Stimulated activated CD4-positive, alpha-beta T cell treated with anti-CD3 and anti-CD28 coated beads, Interleukin-4, amount 100 ng/mL, for 24 hours (primary cell): ENCODE data around the gene B4GALT6.

Source experiments
- DNase-seq: peaks from one replicate; pipeline ENCODE4 v3.0.0-alpha.2; 2020

B4GALT6 gene

DNA sequence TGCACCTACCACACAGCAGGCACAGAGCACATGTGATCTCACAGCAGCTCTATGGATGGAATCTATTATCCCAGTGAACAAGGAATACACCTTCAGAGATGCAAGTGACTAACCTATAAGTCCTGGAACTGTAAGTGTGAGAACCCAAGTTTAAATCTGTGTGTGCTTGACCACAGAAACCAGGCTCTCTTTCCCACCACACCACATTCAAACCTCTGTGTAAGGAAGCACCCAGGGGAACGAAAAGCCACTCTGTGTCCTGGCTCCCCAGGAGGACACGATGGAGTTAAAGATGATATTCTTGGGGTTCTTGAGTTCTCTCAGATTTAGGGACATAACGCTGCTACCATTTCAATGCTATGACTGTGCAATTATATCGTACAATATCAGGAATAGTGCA lies 53.8 kb downstream of the B4GALT6 start:
- DNase-seq, result no peak

DNA sequence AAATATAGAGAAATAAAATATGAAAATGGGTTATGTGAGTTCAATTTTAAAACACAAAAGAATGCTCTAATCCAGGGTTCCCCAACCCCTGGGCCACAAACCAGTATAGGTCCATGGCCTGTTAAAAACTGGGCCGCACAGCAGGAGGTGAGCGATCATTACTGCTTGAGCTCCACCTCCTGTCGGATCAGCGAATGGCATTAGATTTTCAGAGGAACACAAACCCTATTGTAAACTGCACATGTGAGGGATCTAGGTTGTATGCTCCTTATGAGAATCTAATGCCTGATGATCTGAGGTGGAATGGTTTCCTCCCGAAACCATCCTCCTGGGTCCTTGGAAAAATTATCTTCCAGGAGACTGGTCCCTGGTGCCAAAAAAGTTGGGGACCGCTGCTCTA lies 58.0 kb downstream of the B4GALT6 start:
- DNase-seq, result no peak

DNA sequence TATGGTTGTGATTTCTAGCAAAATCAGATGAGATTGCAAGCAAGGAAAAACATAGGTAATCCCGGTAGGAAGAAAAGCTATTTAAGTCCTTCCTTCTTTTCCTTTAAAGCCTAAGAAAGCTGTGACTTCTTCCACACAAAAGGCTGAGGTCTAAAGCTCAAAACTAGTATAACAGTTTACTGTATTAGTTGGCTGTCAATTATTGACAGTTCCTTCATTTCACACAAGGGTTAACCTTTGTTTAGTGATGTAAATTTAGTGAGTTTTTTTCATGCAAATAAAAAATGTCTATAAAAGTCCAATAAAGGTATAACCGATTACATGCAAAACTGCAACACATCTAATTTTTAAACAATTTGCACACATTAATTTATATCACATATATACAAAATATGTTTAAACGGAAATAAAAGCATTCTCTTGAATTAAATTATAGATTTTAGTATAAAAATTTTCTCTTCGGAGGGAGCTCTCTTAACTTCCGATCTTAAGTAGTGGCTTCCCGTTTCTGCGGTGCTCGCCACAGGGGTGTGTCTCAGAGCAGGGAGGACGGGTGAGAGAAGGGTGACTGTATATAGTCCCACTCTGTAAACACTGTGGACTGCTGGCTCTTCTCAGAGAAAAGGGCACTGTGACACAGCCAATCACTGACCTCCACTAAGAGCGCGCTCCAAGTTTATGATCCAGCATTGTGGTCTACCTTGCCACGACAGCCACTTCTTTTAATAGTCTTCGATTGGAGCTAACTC lies 59.3 kb downstream of the B4GALT6 start:
- DNase-seq, result no peak

DNA sequence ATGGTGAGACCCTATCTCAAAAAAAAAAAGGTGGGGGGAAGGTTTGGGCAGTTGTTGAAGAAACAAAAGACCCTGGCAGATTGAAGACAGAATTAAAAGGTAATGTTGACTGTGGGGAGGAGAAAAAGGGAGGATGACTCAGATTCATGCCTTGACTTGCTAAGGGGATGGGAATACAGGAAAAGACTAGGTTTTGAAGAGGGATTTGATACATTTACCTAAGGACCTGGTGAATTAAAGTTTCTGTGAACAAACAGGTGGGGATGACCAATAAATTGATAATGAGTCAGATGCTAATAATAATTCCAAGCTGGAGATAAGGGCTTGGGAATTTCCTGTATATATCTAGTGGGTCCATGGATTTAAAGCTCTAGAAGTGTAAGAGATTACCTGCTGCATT lies 65.1 kb downstream of the B4GALT6 start:
- no peak for DNase-seq

DNA sequence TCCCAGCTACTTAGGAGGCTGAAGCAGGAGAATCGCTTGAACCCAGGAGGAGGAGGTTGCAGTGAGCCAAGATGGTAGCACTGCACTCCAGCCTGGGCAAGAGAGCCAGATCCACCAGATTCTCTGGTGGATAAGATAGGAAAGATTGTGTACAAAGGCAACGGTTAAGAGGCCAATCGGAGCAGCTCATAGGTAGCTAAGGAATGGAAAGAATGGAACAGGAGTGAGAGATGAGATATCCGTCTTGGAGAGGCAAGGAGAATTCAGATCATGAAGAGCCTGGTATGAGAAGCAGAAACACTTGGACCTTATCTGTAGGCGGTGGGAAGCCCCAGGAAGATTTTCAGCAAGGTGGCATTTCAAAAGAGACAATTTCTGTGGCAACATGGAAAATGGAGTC lies 65.6 kb downstream of the B4GALT6 start:
- DNase-seq, result no peak

DNA sequence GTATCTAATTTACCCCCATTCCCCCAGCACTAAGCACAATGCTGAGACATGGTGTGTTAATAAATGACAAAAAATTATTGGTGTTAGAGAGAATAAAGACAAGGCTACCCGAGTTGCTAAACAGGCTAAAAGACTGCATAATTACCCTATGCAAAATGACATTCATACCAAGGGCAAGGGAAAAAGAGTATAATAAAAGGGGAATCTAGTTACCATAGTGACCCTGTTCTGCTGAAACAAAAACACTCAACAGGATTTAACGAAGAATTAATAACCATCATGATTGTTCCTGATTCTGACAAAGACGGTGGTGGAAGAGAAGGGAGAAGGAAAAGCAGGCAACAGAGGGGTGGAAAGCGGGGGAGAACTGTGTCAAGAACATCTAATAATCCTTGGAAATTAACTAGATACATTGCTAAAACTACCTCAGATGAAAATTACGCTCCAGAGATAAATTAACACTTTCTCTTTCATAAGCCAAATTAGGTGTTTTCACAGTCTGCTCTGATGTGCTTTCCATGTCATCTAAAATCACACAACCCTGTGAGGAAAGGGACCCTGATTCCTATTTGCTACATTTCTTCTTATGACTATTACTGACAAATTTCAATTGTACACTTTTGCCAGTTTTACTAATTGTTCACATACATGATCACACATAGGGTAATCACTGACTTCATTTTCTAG lies 67.2 kb downstream of the B4GALT6 start:
- no peak for DNase-seq

DNA sequence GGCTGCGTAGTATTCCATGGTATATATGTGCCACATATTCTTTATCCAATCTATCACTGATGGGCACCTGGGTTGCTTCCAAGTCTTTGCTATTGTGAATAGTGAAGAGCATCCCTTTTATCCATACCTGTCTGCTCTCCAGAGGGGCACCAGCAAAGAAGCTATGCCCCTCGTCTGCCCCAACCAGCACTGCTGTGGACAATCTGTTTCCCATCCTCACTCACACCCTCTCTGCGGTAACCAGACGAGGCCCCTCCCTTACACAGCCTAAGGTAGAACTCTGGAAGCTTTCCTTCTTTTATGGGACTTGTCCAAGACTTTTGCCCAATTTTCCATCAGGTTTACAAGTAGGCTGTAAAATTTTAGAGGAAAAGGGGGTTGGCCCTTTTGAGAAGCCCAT lies 67.8 kb downstream of the B4GALT6 start:
- no peak for DNase-seq

DNA sequence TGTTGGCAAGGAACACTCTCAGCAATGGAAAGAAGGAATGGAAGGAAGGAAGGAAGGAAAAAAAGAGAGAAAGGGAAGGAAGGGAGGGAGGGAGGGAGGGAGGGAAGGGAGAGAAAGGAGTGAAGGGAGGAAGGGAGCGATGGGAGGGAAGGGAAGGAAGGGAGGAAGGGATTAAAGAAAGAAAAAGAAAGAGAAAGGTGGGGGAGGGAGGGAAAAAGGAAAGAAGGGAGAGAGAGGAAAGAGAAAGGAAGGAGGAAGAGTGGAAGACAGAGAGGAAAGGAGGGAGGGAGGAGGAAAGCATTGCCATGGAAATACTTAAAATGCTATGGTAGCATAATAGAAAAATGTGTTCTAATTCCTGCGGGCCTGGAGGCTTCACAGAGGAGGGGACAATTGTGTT lies 70.3 kb downstream of the B4GALT6 start:
- no peak for DNase-seq

DNA sequence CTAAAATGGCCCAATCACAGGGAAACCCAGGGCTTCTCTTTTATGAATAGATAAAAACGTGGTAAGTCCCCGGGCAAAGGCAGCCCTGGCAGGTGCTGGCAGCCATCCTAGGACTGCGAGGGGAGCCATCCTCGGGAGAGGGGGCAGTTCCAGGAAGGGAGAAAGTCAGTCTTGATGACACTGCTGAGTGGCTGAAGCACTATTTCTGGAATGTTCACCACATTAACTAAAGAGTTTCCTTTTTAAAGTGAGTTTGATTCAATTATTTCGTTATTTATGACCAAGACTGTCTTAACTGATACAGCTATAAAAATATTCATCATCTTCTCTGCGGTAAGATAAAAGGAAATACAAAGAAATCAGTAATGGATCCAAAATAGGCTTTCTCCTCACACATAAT lies 72.3 kb downstream of the B4GALT6 start:
- DNase-seq, result no peak

DNA sequence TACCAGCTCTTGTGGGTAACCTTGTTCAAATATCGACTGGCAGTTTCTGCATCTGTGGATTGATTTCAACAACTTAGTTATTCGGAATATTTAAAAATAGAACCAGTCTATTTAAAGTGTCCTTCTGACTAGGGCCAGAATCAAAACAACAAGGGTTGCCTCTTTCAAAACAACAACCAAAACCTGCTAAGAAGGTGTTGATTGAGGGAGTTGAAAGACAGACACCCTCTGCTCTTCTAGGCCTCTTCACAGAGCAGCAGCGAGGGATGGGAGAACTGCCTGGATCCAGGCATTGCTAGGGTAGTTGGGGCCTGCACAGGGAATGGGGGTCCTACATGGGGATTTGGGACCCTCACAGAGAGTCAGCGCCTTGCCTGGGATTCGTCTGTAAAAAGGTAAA lies 72.9 kb downstream of the B4GALT6 start:
- DNase-seq, result no peak

DNA sequence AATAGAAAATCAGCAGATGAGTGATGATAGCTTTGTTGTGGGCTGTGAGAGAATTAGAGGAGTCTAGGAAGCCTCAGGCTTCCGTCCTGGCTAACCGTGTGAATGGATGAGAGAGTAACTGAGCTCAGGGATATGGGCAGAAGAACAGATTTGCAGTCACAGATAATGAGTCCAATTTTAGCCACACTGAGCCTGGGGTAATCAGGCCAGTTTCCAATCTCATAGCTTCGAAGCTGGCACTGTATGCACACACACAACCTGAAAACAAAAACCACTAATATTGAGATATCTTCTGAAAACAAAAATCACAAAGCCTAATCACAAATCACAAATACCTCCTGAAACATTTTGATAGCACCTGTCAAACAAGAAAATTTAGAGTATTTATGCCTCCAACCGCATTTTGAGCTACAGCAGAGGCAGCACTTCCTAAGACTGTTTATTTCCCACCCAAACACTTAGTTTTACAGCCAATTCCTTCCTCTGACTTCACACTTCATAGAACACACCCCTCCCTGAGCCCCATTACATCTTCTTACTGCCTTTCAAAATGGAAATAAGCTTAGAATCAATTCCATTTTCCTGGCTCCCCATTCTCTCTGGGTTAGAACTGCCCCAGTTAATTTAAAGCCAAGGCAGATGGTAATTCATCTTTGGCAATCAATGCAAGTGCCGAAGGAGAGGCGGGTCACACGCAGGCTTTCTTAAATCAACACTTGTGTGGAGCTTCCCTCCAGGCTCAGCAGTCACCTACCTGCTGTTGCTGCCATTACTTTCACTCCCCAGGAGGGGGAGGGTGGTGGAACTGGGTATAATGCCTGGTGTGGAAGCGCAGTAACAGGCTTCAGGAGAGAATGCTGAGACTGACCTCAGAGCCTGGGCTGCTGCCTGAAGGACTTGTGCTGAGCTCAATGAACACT lies 73.8 kb downstream of the B4GALT6 start:
- no peak for DNase-seq

DNA sequence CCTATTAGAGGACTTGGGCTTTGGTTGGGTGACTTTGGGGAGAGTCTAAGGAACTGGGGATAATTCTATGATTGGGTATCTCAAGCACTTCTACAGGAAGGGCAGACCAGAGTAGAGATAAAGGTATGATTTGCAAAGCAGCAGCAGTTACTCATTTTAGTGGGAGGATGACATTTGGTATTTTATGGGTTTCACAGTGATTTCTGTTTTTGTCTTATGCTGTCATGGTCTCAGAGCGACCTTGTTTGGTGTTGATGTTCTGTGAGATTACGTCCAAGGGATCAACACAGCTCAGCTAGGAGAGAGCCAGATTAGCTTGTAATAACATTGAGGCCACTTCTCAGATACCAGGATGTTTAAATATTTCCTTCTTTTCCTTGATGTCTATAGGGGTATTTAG lies 74.5 kb downstream of the B4GALT6 start:
- DNase-seq, result no peak

DNA sequence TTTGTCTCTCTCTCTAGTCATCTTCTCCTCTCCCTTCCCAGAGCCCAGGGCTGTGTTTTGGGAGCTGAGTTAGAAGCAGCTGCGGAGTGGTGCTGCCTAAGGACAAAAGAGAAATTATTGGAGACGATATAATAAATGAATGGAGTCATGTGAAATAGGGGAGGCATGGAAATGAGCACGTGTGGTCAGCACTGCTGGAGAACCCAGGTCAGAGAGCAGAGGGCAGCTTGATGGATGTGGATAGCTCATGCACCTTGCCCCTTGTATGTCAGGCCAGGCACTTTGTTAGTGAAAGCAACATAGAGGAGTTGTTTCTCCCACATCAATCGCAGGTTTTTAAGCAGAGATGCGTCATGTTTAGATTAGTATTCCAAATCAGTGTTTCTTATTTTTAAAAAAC lies 77.0 kb downstream of the B4GALT6 start:
- no peak for DNase-seq

DNA sequence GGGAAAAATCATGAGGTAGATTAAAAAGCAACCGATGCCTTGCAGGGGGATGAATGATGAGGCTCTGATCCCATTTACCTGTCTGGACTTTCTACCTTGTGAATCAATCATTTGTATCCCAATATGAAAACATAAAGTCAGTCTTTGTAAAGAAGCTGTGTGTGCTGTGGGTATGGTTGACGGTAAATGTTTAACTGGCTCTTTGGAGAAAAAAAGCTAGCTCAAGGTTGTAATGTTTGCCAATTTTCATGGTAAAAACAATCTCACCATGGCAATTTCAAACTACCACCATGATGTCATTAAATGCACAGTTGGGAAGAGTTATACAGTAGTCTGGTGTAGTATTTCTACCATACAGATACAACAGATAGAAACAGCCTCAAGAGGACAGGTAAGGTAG lies 78.1 kb downstream of the B4GALT6 start:
- no peak for DNase-seq

DNA sequence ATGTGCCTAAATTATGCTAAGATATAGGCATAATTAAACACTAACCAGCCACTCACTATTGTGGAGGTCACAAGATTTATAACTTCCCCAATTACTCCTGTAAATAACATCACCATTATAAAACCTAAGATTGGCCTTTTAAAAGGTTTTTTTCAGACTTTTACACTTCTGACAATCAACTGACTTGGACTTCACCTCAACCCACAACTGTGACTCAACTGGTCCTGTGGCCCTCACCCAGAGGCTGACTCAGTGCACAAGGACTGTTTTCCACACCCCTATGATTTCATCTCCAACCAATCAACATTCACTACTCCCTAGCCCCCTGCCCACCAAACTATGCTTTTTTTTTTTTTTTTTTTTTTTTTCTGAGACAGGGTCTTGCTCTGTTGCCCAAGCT lies 81.1 kb downstream of the B4GALT6 start:
- DNase-seq, result no peak

DNA sequence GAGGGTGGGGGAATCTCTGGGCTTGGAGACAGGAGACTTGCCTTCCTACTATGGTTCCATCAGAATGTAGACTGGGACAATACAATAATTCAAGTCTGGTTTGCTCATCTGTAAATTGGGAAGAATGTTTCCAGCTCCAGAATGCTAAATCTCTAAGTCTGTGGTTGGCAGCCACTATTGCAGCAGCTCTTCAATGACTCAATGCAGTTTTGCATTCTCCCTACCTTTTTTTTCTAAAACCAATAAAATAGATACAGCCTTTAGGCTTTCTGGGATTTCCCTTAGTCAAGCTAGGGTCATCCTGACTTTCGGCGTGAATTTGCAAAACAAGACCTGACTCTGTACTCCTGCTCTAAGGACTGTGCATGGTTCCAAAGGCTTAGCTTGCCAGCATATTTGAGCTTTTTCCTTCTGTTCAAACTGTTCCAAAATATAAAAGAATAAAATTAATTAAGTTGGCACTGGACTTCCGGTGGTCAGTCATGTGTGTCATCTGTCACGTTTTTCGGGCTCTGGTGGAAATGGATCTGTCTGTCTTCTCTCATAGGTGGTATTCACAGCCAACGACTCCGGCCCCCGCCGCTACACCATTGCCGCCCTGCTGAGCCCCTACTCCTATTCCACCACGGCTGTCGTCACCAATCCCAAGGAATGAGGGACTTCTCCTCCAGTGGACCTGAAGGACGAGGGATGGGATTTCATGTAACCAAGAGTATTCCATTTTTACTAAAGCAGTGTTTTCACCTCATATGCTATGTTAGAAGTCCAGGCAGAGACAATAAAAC lies 86.2 kb downstream of the B4GALT6 start:
- DNase-seq, result no peak

DNA sequence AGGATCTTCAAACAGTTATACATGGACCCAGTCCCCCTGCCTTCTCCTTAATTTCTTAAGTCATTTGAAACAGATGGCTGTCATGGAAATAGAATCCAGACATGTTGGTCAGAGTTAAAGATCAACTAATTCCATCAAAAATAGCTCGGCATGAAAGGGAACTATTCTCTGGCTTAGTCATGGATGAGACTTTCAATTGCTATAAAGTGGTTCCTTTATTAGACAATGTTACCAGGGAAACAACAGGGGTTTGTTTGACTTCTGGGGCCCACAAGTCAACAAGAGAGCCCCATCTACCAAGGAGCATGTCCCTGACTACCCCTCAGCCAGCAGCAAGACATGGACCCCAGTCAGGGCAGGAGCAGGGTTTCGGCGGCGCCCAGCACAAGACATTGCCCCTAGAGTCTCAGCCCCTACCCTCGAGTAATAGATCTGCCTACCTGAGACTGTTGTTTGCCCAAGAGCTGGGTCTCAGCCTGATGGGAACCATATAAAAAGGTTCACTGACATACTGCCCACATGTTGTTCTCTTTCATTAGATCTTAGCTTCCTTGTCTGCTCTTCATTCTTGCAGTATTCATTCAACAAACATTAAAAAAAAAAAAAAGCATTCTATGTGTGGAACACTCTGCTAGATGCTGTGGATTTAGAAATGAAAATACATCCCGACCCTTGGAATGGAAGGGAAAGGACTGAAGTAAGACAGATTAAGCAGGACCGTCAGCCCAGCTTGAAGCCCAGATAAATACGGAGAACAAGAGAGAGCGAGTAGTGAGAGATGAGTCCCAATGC lies 88.1 kb downstream of the B4GALT6 start:
- DNase-seq, result no peak

DNA sequence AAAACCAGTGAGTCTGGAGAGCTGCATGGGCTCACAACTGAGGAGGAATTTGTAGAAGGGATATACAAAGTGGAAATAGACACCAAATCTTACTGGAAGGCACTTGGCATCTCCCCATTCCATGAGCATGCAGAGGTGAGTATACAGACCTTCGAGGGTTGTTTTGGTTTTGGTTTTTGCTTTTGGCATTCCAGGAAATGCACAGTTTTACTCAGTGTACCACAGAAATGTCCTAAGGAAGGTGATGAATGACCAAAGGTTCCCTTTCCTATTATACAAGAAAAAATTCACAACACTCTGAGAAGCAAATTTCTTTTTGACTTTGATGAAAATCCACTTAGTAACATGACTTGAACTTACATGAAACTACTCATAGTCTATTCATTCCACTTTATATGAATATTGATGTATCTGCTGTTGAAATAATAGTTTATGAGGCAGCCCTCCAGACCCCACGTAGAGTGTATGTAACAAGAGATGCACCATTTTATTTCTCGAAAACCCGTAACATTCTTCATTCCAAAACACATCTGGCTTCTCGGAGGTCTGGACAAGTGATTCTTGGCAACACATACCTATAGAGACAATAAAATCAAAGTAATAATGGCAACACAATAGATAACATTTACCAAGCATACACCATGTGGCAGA lies 89.1 kb downstream of the B4GALT6 start:
- DNase-seq, result no peak

DNA sequence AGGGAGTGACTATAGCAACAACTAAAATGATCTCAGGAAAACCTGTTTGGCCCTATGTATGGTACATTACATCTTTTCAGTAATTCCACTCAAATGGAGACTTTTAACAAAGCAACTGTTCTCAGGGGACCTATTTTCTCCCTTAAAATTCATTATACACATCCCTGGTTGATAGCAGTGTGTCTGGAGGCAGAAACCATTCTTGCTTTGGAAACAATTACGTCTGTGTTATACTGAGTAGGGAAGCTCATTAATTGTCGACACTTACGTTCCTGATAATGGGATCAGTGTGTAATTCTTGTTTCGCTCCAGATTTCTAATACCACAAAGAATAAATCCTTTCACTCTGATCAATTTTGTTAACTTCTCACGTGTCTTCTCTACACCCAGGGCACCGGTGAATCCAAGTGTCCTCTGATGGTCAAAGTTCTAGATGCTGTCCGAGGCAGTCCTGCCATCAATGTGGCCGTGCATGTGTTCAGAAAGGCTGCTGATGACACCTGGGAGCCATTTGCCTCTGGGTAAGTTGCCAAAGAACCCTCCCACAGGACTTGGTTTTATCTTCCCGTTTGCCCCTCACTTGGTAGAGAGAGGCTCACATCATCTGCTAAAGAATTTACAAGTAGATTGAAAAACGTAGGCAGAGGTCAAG lies 91.7 kb downstream of the B4GALT6 start:
- DNase-seq, result no peak

DNA sequence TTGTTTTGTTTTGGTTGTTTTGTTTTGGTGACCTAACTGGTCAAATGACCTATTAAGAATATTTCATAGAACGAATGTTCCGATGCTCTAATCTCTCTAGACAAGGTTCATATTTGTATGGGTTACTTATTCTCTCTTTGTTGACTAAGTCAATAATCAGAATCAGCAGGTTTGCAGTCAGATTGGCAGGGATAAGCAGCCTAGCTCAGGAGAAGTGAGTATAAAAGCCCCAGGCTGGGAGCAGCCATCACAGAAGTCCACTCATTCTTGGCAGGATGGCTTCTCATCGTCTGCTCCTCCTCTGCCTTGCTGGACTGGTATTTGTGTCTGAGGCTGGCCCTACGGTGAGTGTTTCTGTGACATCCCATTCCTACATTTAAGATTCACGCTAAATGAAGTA lies 92.8 kb downstream of the B4GALT6 start, which contains the start of gene TTR:
Gene TTR (plus strand): TSS at position 250 of the 400 bp plus-strand sequence. CDS start 26 bp downstream, at position 276.
- DNase-seq, result no peak

DNA sequence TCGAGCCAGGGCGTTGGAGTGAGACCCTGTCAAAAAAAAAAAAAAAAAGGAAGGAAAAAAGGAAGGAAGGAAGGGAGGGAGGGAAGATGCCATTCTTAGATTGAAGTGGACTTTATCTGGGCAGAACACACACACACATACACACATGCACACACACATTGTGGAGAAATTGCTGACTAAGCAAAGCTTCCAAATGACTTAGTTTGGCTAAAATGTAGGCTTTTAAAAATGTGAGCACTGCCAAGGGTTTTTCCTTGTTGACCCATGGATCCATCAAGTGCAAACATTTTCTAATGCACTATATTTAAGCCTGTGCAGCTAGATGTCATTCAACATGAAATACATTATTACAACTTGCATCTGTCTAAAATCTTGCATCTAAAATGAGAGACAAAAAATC lies 93.3 kb downstream of the B4GALT6 start:
- DNase-seq, result no peak
